Measurements from ENCODE around the gene PIGQ.

Gene PIGQ

GRCh38 chr16:628321-629061, 58.7 kb downstream of the PIGQ start:
- no peak for DNase-seq (ENCODE audit: low read depth in 3 of 3)

- DNase-seq (ENCODE audit: low read depth in 3 of 3), result no peak
These were observed 59.5 kb downstream of the PIGQ start for GRCh38 chr16:629185-629832.

- DNase-seq (ENCODE audit: low read depth in 3 of 3), result no peak
These were observed 60.1 kb downstream of the PIGQ start for GRCh38 chr16:629833-630248.

- no peak for DNase-seq (ENCODE audit: low read depth in 3 of 3)
These were observed 60.6 kb downstream of the PIGQ start for GRCh38 chr16:630249-630814.

GRCh38 chr16:630815-631405, 61.1 kb downstream of the PIGQ start, which contains the start of gene WFIKKN1:
TSS of gene WFIKKN1 (plus strand) at chr16:630985. CDS start at chr16:631254, 269 bp downstream.
- DNase-seq (ENCODE audit: low read depth in 3 of 3), result no peak

- DNase-seq (ENCODE audit: low read depth in 3 of 3), result no peak
These were observed 62.1 kb downstream of the PIGQ start for GRCh38 chr16:631808-632358.

GRCh38 chr16:632486-633335, 62.9 kb downstream of the PIGQ start:
- DNase-seq (ENCODE audit: low read depth in 3 of 3), result no peak

- DNase-seq (ENCODE audit: low read depth in 3 of 3), result no peak
These were observed 63.7 kb downstream of the PIGQ start for GRCh38 chr16:633336-634050.
